Spleen (tissue), 11 donors: ENCODE data around the gene PREPL. TPM values are rescaled to one million over a fixed set of nuclear protein-coding genes. Genes with fewer than 3 reads are reported as not detected.
"Not testable (repeated sequence)": the region's sequence is repeated elsewhere in the genome, so short reads cannot be mapped to it uniquely, and the experiment has no call there.

Experiments
- DNase-seq: peaks from one replicate; pipeline ENCODE4 v3.0.0-alpha.2; 2020
- H3K27ac ChIP-seq, 8 donors: fragments of 200-600 bp; sonication (generic) in 7 of 8; 1 replicate in 4 of 8; 2 replicates in 4 of 8; pipeline versions ENCODE4 v1.5.0 to v1.8.0; 2016 to 2021; ENCODE audit warnings: inconsistent platforms in 4 of 8, mild to moderate bottlenecking in 4 of 8, moderate library complexity in 1 of 8
- H3K27me3 ChIP-seq, 7 donors: fragments of 200-600 bp; sonication (generic) in 6 of 7; replicated peaks in 1 of 7; 1 replicate in 4 of 7; 2 replicates in 3 of 7; pipeline versions ENCODE4 v1.5.0 to v1.8.0; 2016 to 2021; ENCODE audit warnings: inconsistent platforms in 3 of 7, mild to moderate bottlenecking in 1 of 7
- H3K36me3 ChIP-seq, 6 donors: fragments of 200-600 bp; sonication (generic) in 5 of 6; 1 replicate in 4 of 6; 2 replicates in 2 of 6; pipeline versions ENCODE4 v1.5.0 to v1.8.0; 2016 to 2021; ENCODE audit warnings: inconsistent platforms in 2 of 6
- H3K4me1 ChIP-seq, 6 donors: fragments of 200-600 bp; sonication (generic) in 5 of 6; 1 replicate in 3 of 6; 2 replicates in 3 of 6; pipeline versions ENCODE4 v1.5.0 to v1.8.0; 2016 to 2021; ENCODE audit warnings: inconsistent platforms in 3 of 6
- H3K4me3 ChIP-seq, 8 donors: fragments of 200-600 bp; sonication (generic) in 7 of 8; 1 replicate in 4 of 8; 2 replicates in 4 of 8; pipeline versions ENCODE4 v1.5.0 to v1.8.0; 2016 to 2021; ENCODE audit warnings: inconsistent platforms in 4 of 8, mild to moderate bottlenecking in 4 of 8, moderate library complexity in 2 of 8
- H3K9me3 ChIP-seq, 8 donors: fragments of 200-600 bp; sonication (generic) in 7 of 8; 1 replicate in 4 of 8; 2 replicates in 4 of 8; pipeline versions ENCODE4 v1.5.0 to v1.8.0; 2016 to 2021; ENCODE audit warnings: inconsistent platforms in 4 of 8
- POLR2A ChIP-seq, 3 donors: fragments of 450-650 bp; IDR thresholded peaks; one replicate each; pipeline ENCODE4 v1.5.1; 2017; ENCODE audit warnings: antibody characterized with exemption in 3 of 3, mild to moderate bottlenecking in 1 of 3
- POLR2AphosphoS5 ChIP-seq, 3 donors: sonication (generic); formaldehyde crosslinking; IDR thresholded peaks; one replicate each; pipeline ENCODE4 v1.5.1; 2017; ENCODE audit warnings: antibody characterized with exemption in 3 of 3
- WGBS, 5 donors: extraction: QIAGEN DNeasy Blood & Tissue Kit in 3 of 5; methylation state at CpG; one replicate each; pipeline versions ENCODE4 v1.1.5 to v1.1.7; 2013 to 2018; 5-methylcytosine and 5-hydroxymethylcytosine counted together
- intact Hi-C: fragments of 100-400 bp; cut with DNase I; formaldehyde crosslinking; loops from one replicate; pipeline ENCODE4 v1.15.0; 2023; ENCODE audit warnings: low total_unique reads
- polyA plus RNA-seq, 3 donors: library from polyadenylated mRNA; stranded (reverse); fragments of 200-250 nt; gene quantifications; one replicate each; pipeline ENCODE4 v1.2.1, GENCODE V29; 2013
- total RNA-seq, 7 donors: library from RNA; depleted of rRNA in 3 of 7; stranded (reverse); fragments of >200 nt in 3 of 7; fragmentation: NEBNext Ultra II Directional in 4 of 7; extraction: Animal tissue kit (Norgen Biotek cat#: 25700) in 4 of 7; gene quantifications; one replicate each; pipeline versions ENCODE4 v1.1.0 to v1.2.1, GENCODE V29; 2016 to 2021
- TF ChIP-seq, protein P1 (sequence below), 11 experiments: fragments of 200-600 bp in 7 of 11; fragments of 450-650 bp in 4 of 11; sonication (generic) in 4 of 11; IDR thresholded peaks in 8 of 11; conservative IDR thresholded peaks in 3 of 11; 1 replicate in 7 of 11; 2 replicates in 4 of 11; pipeline versions ENCODE4 v1.4.0 to v1.8.0; 2016 to 2021; ENCODE audit warnings: antibody characterized with exemption in 11 of 11, inconsistent platforms in 4 of 11, mild to moderate bottlenecking in 1 of 11
- donor health status: healthy with polysubstance abuse.
- donor health status: DM: no; HTN: no; CAD: no; lungs with moderate emphysema.
- donor health status: DM: no; HTN: no; CAD: no.
- donor health status: Bipolar disorder and iron deficiency.
- donor health status: healthy.
- donor health status: DM: no; HTN: no; CAD: no.
- donor health status: DM: yes; HTN: yes; CAD: no.

The PREPL gene
- total and polyA plus RNA-seq, 10 donors = 4.0 to 34.4 (median 26.5) TPM

GRCh38 chr2:44392338-44392943 lies 31.1 kb upstream of the PREPL start:
- no peak overlapping the region for H3K27ac ChIP-seq
- TF ChIP-seq POLR2AphosphoS5 (IDR thresholded peaks at IDR 0.05) = no peak
- TF ChIP-seq, protein P1, sequence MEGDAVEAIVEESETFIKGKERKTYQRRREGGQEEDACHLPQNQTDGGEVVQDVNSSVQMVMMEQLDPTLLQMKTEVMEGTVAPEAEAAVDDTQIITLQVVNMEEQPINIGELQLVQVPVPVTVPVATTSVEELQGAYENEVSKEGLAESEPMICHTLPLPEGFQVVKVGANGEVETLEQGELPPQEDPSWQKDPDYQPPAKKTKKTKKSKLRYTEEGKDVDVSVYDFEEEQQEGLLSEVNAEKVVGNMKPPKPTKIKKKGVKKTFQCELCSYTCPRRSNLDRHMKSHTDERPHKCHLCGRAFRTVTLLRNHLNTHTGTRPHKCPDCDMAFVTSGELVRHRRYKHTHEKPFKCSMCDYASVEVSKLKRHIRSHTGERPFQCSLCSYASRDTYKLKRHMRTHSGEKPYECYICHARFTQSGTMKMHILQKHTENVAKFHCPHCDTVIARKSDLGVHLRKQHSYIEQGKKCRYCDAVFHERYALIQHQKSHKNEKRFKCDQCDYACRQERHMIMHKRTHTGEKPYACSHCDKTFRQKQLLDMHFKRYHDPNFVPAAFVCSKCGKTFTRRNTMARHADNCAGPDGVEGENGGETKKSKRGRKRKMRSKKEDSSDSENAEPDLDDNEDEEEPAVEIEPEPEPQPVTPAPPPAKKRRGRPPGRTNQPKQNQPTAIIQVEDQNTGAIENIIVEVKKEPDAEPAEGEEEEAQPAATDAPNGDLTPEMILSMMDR (IDR thresholded peaks at IDR 0.05 in 8 of 11, conservative IDR thresholded peaks at IDR 0.05 in 3 of 11) = peak in 8 of 11 experiments; percentile 26 to 61 (median 52)
- H3K4me1 ChIP-seq = no peaks in the 10 kb centered on the region
- no peaks in the 10 kb centered on the region for H3K27me3 ChIP-seq
- 48 to 61% (median 52%) methylated on average over 3 of the region's 3 CpGs for WGBS, 5 donors
- no peaks in the 10 kb centered on the region for H3K36me3 ChIP-seq
- no peak for DNase-seq
- H3K4me3 ChIP-seq = no peak overlapping the region
- H3K9me3 ChIP-seq = peaks cover 0 to 5% (median 2%) of the 10 kb centered on the region in 8 donors
- intact Hi-C loops = loop anchor here (5.0 to 10.0 kb wide), 2 partner anchors 82 to 565 kb away; no protein-coding TSS in a partner anchor

GRCh38 chr2:44389895-44390294 lies 28.6 kb upstream of the PREPL start:
- DNase-seq = no peak
- intact Hi-C loops = loop anchor here (5.0 to 10.0 kb wide), 2 partner anchors 85 to 567 kb away; no protein-coding TSS in a partner anchor
- TF ChIP-seq, protein P1 (IDR thresholded peaks at IDR 0.05 in 8 of 11, conservative IDR thresholded peaks at IDR 0.05 in 3 of 11) = no peak

DNA sequence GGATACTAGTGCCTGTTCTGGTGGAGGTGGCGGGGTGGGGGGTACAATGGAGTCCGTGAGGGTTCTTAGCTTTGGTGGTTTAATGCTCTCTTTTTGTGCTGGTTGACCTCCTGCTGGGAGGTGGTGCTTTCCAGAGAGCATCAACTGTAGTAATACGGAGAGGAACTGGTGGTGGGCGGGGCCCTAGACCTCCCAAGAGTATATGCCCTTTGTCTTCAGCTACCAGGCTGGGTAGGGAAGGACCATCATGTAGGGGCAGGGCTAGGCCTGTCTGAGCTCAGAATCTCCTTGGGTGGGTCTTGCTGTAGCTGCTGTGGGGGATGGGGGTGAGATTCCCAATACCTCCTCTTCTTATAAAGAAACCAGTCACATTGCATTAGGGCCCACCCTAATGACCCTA lies 27.6 kb upstream of the PREPL start:
- Histone ChIP-seq H3K9me3 (peaks cover 0 to 16% (median 11%) of the 10 kb centered on the region in 8 donors), H3K27me3 (no peaks in the 10 kb centered on the region), H3K27ac (no peak overlapping the region), H3K36me3 (no peaks in the 10 kb centered on the region), H3K4me1 (no peaks in the 10 kb centered on the region), H3K4me3 (no peak overlapping the region)
- DNase-seq = no peak
- intact Hi-C loops = no loop called here
- WGBS, 5 donors = 59 to 85% (median 68%) methylated on average over 4 of the region's 4 CpGs
- TF ChIP-seq, protein P1 (IDR thresholded peaks at IDR 0.05 in 8 of 11, conservative IDR thresholded peaks at IDR 0.05 in 3 of 11) = no peak
- TF ChIP-seq POLR2A (IDR thresholded peaks at IDR 0.05) (no peak), POLR2AphosphoS5 (IDR thresholded peaks at IDR 0.05) (no peak)

More at GRCh38 chr2:44389895-44390294, 28.6 kb upstream of the PREPL start:
- no peaks in the 10 kb centered on the region for H3K36me3 ChIP-seq
- H3K4me3 ChIP-seq = no peak overlapping the region
- 89 to 94% (median 92%) methylated on average over 1 of the region's 1 CpG for WGBS, 5 donors
- no peak overlapping the region for H3K27ac ChIP-seq
- H3K4me1 ChIP-seq = no peaks in the 10 kb centered on the region
- H3K9me3 ChIP-seq = peaks cover 0 to 12% (median 9%) of the 10 kb centered on the region in 8 donors
- no peaks in the 10 kb centered on the region for H3K27me3 ChIP-seq

GRCh38 chr2:44385226-44385625 lies 23.9 kb upstream of the PREPL start:
- H3K27me3 ChIP-seq, H3K27ac ChIP-seq, intact Hi-C loops, H3K4me3 ChIP-seq, H3K4me1 ChIP-seq, DNase-seq: not testable (repeated sequence)
- 65 to 79% (median 71%) methylated on average over 2 of the region's 2 CpGs for WGBS, 5 donors
- H3K9me3 ChIP-seq = peaks cover 0 to 16% (median 11%) of the 10 kb centered on the region in 8 donors
- peaks cover 0 to 16% (median 6%) of the 10 kb centered on the region in 6 donors for H3K36me3 ChIP-seq
